ENCODE measurements around the gene KCND3. TPM values are rescaled to one million over a fixed set of nuclear protein-coding genes. Genes with fewer than 3 reads are reported as not detected.
A peak's percentile ranks its signal among the peaks of the same experiment; 100 is the strongest.

KCND3 gene
- total RNA-seq, 1 experiment from 2014 or later, result 0.10 TPM

DNA sequence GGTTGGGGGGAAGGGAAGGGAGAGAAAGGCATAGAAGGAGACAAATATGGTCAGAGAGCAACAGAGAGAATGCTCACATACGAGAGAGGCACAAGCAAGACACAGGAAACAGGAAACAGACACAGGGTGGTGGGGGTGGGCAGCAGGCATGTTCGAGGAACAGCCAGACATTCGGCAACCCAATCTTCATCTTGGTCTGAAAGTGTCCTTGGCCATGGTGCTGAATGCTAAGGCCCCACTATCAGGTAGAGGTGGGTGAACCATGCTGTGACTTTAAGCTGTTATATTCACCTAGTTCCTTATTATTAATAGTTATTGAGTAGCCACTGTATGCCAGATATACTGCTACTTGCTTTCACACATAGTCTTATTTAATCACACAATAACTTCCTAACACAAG lies 124.6 kb downstream of the KCND3 start:
- DNase-seq (ENCODE audit: low spot score), result no peak
- in situ Hi-C loops (cut with HindIII; ENCODE audit: low sequenced_read_pairs), result no loop called here

DNA sequence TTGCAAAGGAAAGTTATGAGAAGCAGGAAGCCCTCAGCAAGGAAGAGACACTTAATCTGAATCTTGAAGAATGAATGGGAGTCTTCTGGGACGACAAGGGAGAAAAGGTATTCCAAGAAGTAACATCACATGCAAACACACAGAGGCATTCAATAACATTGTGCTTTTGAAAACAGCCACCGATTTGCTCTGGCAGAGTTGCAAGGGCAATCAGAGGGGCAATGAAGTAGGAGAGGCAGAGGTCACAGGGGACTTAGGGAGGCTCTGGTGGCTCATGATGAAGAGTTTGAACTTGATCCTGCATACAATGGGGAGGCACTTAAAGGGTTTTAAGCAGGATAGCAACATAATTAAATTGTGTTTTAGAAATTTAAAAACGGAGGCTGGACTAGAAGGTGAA lies 126.1 kb downstream of the KCND3 start:
- no peak for DNase-seq (ENCODE audit: low spot score)
- in situ Hi-C loops (cut with HindIII; ENCODE audit: low sequenced_read_pairs), result no loop called here

DNA sequence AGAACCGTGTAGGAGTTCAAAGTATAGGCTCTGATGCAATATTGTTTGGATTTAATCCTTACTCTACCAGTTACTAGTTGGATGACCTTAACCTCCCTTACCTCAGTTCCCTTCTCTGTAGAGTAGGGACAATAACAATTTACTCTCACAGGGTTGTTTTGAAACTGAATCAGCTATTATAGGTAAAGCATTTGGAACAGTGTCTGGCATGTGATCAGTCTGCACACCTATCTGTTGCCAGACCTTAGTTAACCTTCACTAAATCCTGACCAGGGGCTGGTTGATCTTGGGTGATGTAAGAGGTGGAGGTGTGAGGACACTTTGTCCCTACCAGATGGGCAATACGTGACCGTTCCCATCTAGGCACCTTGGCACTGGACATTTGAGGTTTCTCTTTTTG lies 126.9 kb downstream of the KCND3 start:
- no peak for DNase-seq (ENCODE audit: low spot score)
- in situ Hi-C loops (cut with HindIII; ENCODE audit: low sequenced_read_pairs), result no loop called here

DNA sequence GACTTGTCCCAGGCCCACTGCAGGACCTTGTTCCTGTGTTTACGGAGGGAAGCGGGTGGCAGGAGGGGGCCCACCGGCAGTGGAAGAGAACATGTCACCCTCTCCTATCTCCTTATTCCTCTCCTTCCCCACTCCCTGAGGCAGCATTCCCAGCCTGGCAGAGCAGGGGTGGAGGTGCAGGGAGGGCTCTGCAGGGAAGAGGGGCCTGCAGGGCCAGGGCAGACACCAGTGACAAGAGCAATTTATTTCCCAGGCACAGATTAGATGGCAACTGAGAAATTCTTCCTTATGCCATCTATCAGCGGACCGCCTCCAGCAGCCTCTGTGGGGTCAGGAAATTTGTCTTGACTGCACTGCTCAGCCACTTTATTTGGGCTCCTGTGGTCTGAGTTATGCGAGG lies 127.9 kb downstream of the KCND3 start:
- in situ Hi-C loops (cut with HindIII; ENCODE audit: low sequenced_read_pairs), result no loop called here
- no peak for DNase-seq (ENCODE audit: low spot score)

DNA sequence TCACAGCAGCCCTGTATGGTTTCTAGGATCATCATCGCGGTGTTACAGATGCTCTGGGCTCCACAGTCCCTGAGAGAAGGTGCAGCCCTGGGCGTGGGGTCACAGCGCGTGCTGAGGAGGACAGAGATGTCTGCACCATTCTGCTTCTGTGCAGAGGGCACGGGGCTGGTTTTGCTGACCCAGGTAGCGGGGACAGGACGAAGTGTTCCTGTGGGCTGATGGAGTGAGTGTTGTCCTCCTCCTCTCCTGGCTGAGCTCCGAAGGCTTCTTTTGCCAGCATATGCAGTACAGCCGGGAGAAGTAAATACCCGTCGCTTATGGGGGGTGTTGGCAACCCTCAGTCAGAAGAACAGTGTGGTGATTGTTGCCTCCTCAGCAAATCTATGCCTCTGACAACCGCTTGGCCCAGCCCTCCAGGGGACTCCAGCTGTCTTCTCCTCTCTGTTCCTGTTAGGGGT lies 132.2 kb downstream of the KCND3 start:
- in situ Hi-C loops (cut with HindIII; ENCODE audit: low sequenced_read_pairs), result no loop called here
- DNase-seq (ENCODE audit: low spot score), result peak; percentile 90

DNA sequence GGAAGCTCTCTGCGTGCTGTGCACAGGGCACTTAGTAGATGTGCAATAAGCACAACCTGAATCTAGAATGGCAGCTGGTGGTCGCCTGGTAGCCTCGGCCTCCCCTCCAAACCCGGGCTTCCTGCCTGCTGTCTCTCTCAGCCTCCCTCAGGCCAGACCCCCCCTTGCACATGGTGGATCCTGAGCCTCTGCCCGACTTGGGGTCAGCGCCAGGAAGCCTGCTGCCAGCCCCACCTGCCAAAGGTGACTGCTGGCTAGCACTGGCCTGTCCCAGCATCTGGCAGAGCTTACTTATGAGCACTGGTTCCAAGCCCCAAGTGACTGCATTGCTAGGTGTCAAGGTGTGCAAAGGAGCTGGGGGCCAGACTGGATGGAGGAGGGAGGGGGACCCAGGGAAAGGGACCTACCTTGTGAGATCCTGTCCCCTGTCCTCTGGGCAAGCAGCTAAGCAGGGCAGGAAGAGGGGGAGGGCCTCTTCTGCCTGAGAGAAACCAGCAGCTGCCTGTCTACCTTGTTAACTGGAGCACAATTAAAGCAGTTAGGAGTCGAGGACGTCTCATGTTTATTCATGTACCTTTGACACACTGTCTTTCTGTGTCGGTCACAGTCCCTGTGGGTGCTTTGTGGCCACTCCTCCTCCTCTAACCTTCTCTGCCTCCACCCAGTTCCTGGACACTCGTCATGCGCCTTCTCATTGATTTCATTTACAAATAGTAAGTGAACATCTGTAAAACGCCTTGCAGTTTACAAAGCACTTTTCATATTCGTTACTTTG lies 132.9 kb downstream of the KCND3 start:
- in situ Hi-C loops (cut with HindIII; ENCODE audit: low sequenced_read_pairs), result no loop called here
- peak; percentile 72 for DNase-seq (ENCODE audit: low spot score)

DNA sequence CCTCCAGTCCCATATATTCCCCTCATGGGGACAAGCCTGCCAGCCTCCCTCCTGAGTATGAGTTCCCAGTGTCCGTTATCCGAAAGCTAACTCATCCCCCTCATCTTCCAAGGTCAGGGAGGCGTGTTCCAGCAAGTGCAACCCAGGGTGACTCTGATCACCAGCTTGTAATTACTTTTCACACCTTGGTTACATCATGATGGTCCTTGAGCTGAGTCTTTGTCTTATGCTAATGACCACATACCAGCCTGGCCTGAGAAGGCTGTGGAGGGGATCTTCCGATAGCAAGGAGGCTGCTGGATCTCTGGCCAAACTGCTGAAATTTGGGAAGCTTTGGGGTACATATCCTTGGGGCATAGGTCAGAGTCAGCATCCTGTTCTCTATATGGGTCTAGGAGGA lies 134.2 kb downstream of the KCND3 start:
- in situ Hi-C loops (cut with HindIII; ENCODE audit: low sequenced_read_pairs), result no loop called here
- no peak for DNase-seq (ENCODE audit: low spot score)

DNA sequence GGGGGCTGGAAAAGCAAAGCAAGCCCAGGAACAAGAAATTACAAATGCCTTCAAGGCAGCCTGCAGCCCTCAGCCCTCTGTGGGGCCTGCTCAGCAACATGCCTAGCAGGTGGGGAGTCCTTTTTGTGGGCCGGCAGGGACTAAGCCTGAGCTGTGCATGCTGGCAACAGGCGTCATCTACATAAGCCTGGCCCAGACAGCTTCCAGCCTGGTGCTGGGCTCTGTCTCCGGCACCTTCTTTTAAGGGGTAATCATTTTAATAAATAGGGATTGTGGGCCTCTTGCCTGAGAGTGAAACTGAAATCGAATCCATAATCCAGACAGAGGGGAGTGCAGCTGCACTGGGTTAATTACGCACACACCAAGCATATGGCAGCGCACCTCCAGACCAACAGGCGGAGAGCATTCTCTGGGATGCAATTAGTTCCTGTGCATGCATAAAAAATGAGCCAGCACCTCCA lies 137.2 kb downstream of the KCND3 start:
- DNase-seq (ENCODE audit: low spot score), result peak; percentile 61
- in situ Hi-C loops (cut with HindIII; ENCODE audit: low sequenced_read_pairs), result no loop called here

DNA sequence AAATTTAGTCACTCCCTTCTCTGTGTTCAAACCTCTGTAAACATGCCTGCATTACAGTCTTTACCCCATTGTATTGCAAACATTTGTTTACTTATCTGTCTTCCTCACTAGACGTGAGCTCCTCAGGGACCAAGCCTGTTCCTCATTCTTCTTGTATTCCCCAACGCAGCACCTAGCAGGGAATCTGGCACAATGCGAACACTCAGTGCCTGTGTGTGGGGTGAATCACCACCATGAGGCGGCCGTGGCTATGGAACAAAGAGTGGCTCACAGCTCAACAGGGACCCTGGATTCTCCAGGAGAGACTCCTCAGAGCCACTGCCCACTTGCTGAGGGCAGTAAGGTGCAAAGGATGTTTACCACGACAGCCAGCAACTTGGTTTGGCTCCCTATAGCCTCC lies 137.9 kb downstream of the KCND3 start:
- DNase-seq (ENCODE audit: low spot score), result no peak
- in situ Hi-C loops (cut with HindIII; ENCODE audit: low sequenced_read_pairs), result no loop called here

DNA sequence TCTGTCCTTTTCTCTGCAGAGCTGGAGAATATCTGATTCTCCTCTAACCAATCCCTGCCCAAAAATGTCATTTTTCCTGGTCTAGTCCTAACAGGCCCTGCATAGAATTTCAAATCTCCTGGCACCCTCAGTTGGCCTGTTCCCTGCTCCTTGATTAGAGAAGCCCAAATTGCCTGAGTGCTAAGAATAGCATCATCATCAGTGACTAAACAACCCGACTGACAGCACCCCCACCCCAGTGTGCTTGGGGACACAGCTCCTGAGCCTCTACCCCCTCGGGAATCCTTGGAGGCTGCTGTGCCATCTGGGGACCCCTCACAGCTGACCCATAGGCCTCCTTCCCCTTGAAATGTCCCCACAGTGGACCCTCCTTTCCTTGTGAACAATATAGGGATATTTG lies 139.4 kb downstream of the KCND3 start:
- no peak for DNase-seq (ENCODE audit: low spot score)

DNA sequence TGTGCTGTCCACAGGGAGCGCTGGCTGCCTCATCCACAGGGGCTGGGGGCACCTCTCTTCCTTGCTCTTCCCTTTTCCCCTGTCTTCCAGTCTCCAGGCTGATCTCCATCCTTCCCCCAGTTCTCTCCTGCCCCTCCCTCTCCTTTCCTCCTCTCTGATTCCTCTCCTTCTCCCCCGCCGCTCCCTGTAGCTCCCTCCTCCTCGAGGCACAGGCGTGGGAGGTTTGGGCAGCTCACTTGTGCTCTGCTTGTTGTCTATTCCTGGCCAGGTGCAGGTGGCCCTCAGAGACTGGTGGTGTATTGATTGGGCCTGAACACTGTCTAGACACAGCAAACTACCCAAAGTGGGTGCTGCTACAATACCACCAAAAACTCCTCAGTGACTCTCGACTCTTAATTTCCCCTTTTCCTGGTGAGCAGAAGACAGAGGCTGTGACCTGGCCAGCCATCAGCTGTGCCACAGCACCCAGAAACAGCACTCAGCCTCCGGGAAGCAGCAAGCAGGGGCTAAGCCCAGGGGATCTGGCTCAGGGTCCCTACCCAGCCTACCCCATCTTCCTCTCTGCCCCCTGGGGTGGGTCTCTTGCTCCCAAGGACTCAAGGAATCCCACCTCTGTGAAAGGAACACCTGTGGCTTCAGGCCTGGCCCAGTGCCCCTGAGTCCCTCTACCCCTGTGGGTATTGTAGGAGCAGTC lies 140.5 kb downstream of the KCND3 start:
- DNase-seq (ENCODE audit: low spot score), result no peak
- in situ Hi-C loops (cut with HindIII; ENCODE audit: low sequenced_read_pairs), result loop anchor here (5.0 kb wide), 1 partner anchor 48 kb away; no protein-coding TSS in a partner anchor

More for the DNA sequence above, 139.4 kb downstream of the KCND3 start:
- in situ Hi-C loops (cut with HindIII; ENCODE audit: low sequenced_read_pairs), result no loop called here

DNA sequence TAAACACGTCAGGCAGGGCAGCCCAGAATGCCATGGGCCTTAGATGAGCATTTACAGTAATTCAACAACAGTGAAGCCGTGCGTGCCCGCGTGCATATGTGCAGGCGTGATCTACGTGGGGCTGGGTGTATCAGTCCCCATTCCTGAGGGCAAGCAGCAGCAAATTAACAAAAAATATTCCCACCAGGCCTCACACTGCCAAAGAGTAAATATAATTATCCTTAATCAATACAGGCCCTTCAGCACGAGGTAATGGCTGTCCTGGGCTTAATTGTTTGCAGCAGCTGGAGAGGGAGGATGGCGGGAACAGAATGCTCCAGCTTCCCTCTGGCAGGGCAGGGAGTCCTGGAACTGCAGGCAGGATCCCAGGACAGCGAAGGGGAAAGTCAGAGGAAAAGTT lies 142.0 kb downstream of the KCND3 start:
- in situ Hi-C loops (cut with HindIII; ENCODE audit: low sequenced_read_pairs), result loop anchor here (5.0 kb wide), 1 partner anchor 50 kb away; no protein-coding TSS in a partner anchor
- no peak for DNase-seq (ENCODE audit: low spot score)

DNA sequence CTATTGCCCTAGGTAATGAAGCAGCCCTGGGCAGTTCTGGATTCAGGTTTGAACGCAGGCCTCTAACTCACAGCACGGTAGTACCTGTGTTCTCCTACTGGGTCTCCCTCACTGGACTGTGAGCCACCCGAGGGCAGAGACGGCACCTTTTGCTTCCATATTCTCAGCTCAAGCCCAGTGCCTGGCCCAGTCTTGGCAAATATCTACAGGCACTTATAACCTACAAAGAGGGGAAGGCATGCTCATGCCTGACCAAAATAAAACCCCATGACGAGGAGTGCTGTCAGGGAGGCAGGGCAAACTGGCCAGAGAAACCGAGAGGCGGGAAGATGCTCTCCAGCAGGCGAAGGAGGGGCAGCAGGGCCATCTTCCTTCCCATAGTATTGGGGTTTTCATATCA lies 142.6 kb downstream of the KCND3 start:
- no peak for DNase-seq (ENCODE audit: low spot score)
- in situ Hi-C loops (cut with HindIII; ENCODE audit: low sequenced_read_pairs), result loop anchor here (5.0 kb wide), 1 partner anchor 50 kb away; no protein-coding TSS in a partner anchor

DNA sequence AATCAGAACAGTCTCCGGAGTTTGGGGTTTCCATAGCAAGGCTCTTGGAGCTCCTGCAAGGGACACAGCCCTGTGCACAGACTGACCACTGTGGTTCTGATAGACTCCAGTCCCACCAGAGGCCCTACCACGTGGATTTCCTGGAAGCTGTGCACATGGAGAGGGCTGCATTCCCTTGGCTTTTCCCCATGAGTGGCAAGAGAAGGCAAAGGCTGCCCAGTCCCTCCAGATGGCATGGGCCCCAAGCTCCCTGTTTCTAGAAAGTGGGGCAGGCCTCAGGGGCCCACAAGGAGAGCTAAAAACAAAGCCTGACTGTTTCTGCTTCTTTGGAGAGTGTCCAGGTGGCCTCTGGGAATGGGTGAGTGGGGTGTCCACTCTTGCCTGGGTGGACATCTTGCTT lies 146.3 kb downstream of the KCND3 start:
- in situ Hi-C loops (cut with HindIII; ENCODE audit: low sequenced_read_pairs), result no loop called here
- peak; percentile 92 for DNase-seq (ENCODE audit: low spot score)

DNA sequence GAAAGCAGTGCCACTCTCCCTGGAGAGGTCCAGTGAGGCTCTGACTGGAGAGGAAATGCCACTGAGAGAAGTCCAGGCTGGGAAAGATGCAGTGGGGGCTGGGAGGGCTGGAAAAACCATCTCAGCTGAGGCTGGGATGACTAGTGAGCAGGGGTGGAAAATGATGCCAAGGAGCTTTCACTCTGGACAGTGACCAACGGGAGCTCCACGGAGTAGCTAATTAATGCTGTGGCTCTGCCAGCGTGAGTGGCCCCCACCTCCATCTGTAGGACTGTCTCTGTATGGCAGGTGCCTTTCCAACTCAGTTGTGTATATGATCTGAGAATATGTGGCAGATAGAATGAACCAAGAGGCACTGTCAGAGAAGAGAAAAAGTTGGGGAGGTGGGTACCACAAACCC lies 147.1 kb downstream of the KCND3 start:
- in situ Hi-C loops (cut with HindIII; ENCODE audit: low sequenced_read_pairs), result no loop called here
- DNase-seq (ENCODE audit: low spot score), result peak; percentile 88

DNA sequence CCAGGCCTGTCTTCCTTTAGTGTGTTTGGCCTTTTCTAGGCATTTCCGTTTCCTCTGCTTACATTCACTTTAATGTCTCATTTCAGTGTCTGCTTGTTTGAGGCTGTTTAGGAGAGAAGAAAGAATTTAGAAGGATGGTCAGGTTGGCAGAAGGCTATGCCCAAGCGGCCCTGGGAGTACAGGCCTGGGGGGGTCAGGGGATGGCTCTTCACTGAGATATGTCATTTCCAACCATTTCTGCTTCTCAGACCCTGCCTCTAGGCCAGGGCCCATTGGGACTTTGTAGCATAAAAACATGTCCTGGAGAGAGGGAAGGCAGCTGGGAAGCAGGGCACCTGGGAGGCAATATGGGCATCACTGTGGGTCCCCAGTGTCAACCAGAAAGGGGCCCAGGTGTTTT lies 147.7 kb downstream of the KCND3 start:
- in situ Hi-C loops (cut with HindIII; ENCODE audit: low sequenced_read_pairs), result no loop called here
- no peak for DNase-seq (ENCODE audit: low spot score)

DNA sequence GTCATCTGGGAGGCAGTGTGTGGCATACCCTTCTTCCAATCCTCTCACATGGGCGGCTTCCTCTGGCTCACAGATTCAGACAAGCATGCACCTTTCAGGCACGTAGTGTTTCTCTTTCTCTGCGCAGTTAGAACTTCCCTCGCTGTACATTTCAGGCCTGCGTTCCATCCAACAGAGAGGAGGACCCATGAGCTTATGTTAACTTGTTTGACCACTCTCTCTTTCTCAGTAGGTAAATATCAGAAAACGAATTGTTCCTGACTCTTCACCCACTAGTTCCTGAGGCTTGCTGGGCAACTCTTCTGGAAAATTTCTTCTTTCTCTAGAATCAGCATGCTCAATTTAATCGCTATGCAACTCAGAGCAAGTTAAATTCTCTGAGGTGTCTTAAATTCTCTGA lies 148.3 kb downstream of the KCND3 start:
- no peak for DNase-seq (ENCODE audit: low spot score)
- in situ Hi-C loops (cut with HindIII; ENCODE audit: low sequenced_read_pairs), result no loop called here

DNA sequence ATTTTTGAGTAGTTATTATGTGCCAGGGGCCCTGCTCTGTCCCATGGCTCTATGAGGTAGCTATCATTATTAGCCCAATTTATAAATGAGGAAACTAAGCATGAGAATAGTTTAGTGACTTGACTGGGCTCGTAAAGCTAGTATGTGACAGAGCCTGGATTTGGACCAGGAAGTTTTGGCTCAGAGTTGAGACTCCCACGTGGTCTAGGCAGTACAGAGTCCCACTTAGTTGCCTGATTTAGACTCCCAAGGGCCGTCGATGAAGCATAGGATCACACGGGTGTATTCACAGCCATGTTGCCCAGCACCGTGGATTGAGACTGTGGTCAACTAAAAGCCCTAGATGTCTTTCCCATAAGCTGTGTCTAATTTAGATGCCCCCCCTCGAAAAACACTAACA lies 152.1 kb downstream of the KCND3 start:
- peak; percentile 63 for DNase-seq (ENCODE audit: low spot score)
- in situ Hi-C loops (cut with HindIII; ENCODE audit: low sequenced_read_pairs), result no loop called here

DNA sequence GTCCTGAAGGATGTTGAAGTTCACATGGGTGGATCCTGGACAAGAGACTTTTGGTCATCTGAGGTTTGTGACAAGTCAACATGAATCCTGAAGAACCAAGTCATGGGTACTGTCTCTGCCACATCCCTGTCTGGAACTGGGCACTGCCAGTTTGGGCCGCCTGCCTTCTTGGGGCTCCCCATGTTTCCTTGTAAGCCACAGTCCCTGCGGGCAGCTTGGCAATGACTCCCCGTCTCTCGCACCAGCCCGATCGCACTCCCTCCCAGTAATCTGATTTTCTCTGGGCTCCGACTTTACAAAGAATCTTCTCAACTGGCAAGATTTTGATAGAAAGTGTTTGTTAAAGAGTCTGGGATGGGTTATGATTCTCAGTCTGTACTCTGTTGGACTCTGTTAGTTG lies 153.4 kb downstream of the KCND3 start:
- DNase-seq (ENCODE audit: low spot score), result no peak
- in situ Hi-C loops (cut with HindIII; ENCODE audit: low sequenced_read_pairs), result no loop called here

DNA sequence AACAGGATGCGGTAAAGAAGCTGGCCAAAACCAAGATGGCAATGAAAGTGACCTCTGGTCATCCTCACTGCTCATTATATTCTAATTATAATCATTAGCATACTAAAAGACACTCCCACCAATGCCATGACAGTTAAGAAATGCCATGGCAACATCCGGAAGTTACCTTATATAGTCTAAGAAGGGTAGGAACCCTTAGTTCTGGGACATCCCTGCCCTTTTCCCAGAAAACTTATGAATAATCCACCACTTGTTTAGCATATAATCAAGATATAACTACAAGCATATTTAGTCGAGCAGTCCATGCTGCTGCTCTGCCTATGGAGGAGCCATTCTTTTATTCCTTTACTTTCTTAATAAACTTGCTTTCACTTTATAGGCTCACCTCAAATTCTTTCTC lies 154.0 kb downstream of the KCND3 start:
- in situ Hi-C loops (cut with HindIII; ENCODE audit: low sequenced_read_pairs), result no loop called here
- no peak for DNase-seq (ENCODE audit: low spot score)

DNA sequence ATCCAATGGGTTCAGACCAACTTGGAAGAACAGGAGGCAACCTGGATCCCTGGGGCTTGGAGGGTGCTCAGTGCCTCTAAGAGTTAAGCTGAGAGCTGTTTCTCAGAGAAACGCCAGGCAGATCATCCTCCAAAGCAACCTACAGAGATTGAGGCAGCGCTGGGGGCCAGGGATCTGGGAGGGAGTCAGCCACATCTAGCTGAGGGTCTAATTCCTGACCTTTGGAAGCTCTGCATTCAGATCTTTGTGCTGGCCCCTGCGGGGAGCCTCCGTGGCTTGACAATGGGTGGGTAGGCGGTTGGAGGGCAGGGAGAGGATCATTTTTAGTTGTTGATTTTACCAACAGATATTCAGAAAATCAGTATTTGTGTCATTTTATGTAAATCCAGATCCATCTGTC lies 154.5 kb downstream of the KCND3 start:
- in situ Hi-C loops (cut with HindIII; ENCODE audit: low sequenced_read_pairs), result no loop called here
- no peak for DNase-seq (ENCODE audit: low spot score)
